HFFc6 (cell line): Measurements from ENCODE around the gene AFF1. TPM values are rescaled to one million over a fixed set of nuclear protein-coding genes. Genes with fewer than 3 reads are reported as not detected.
"Not testable (repeated sequence)": the region's sequence is repeated elsewhere in the genome, so short reads cannot be mapped to it uniquely, and the experiment has no call there.

Experiments used
- DNase-seq: peaks from one replicate; pipeline ENCODE4 v3.0.0-alpha.2; 2018
- H3K27ac Mint-ChIP-seq: 2 replicates; pipeline ENCODE4 v1.8.0; 2020; ENCODE audit warnings: mild to moderate bottlenecking, mixed read lengths
- H3K27me3 Mint-ChIP-seq: 2 replicates; pipeline ENCODE4 v1.8.0; 2021; ENCODE audit warnings: mild to moderate bottlenecking, moderate library complexity, mixed read lengths; ENCODE audit not compliant: insufficient read depth
- H3K36me3 Mint-ChIP-seq: 2 replicates; pipeline ENCODE4 v1.8.0; 2021; ENCODE audit warnings: low read depth, mixed read lengths
- H3K4me1 Mint-ChIP-seq: 2 replicates; pipeline ENCODE4 v1.8.0; 2020; ENCODE audit warnings: low read depth, mixed read lengths
- H3K4me3 Mint-ChIP-seq: 2 replicates; pipeline ENCODE4 v1.8.0; 2020; ENCODE audit warnings: mild to moderate bottlenecking, moderate library complexity, mixed read lengths
- H3K9me3 Mint-ChIP-seq: 2 replicates; pipeline ENCODE4 v1.8.0; 2020; ENCODE audit warnings: mild to moderate bottlenecking, mixed read lengths
- total RNA-seq, 6 experiments: library from RNA; stranded (reverse); fragmentation: NEBNext Ultra II Directional; extraction: Animal tissue kit (Norgen Biotek cat#: 25700); gene quantifications; 2 replicates in 1 of 6; 3 replicates in 5 of 6; pipeline ENCODE4 v1.2.3, GENCODE V29; 2021
- TF ChIP-seq, protein P1 (sequence below): fragments of 200-600 bp; sonication (generic); IDR thresholded peaks from 2 replicates; pipeline ENCODE4 v1.5.0; 2021; ENCODE audit warnings: antibody characterized with exemption, mild to moderate bottlenecking

Gene AFF1
- total RNA-seq, 6 experiments from 2014 or later = 28.3 to 43.6 (median 32.8) TPM

DNA sequence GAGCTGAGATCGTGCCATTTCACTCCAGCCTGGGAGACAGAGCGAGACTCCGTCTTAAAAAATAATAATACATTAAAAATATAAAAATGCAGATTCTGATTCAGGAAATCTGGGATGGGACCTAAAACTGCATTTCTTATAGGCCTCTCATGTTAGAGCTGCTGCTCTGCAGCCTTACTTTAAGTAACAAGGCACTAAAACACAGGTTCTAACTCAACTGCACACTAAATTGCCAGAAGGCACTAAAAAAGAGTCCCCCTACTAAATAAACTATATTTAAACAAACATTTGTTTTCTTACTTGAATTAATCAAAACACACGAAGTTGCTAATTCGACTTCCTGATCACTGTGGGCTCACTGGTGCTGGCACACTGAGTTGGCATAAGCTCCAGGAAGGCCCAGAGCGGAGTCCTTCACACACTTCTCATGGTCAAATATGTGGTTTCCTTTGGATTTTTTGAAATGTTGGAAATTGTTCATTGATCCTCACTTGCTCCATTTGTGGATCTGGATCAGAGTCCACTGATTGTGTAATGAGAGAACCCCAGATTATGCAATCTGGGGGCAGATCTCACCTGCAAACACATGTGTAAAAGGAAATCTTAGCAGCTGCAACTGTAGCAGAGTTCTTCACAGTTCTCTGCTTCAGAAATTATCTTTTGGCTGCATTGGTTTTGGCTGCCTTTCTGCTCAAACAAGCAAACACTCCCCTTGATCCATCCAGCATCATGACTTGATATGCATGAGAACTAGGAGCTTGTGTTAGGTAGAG lies 59.3 kb downstream of the AFF1 start:
- H3K4me1 Mint-ChIP-seq = peaks cover 8% of the 10 kb centered on the region
- no peaks in the 10 kb centered on the region; the same call in 1 of the 2 replicates for H3K27me3 Mint-ChIP-seq
- no peak overlapping the region for H3K27ac Mint-ChIP-seq

GRCh38 chr4:86994686-86995085 lies 59.9 kb downstream of the AFF1 start:
- DNase-seq = no peak
- Mint-ChIP-seq H3K4me1 (peaks cover 14% of the 10 kb centered on the region), H3K27me3 (no peaks in the 10 kb centered on the region; the same call in 1 of the 2 replicates), H3K36me3 (no peaks in the 10 kb centered on the region), H3K9me3 (no peaks in the 10 kb centered on the region), H3K27ac (no peak overlapping the region), H3K4me3 (no peak overlapping the region)
- TF ChIP-seq, protein P1, sequence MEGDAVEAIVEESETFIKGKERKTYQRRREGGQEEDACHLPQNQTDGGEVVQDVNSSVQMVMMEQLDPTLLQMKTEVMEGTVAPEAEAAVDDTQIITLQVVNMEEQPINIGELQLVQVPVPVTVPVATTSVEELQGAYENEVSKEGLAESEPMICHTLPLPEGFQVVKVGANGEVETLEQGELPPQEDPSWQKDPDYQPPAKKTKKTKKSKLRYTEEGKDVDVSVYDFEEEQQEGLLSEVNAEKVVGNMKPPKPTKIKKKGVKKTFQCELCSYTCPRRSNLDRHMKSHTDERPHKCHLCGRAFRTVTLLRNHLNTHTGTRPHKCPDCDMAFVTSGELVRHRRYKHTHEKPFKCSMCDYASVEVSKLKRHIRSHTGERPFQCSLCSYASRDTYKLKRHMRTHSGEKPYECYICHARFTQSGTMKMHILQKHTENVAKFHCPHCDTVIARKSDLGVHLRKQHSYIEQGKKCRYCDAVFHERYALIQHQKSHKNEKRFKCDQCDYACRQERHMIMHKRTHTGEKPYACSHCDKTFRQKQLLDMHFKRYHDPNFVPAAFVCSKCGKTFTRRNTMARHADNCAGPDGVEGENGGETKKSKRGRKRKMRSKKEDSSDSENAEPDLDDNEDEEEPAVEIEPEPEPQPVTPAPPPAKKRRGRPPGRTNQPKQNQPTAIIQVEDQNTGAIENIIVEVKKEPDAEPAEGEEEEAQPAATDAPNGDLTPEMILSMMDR = no peak

More for the DNA sequence above, 59.3 kb downstream of the AFF1 start:
- no peak for DNase-seq
- Mint-ChIP-seq H3K9me3 (no peaks in the 10 kb centered on the region), H3K36me3 (peaks cover 4% of the 10 kb centered on the region), H3K4me3 (no peak overlapping the region)
- TF ChIP-seq, protein P1 = no peak

- H3K36me3 Mint-ChIP-seq, H3K9me3 Mint-ChIP-seq, H3K27me3 Mint-ChIP-seq, H3K27ac Mint-ChIP-seq, DNase-seq, H3K4me3 Mint-ChIP-seq: not testable (repeated sequence)
- peaks cover 27% of the 10 kb centered on the region for H3K4me1 Mint-ChIP-seq
These were observed 61.7 kb downstream of the AFF1 start for GRCh38 chr4:86996510-86996909.

GRCh38 chr4:86999136-86999643 lies 64.4 kb downstream of the AFF1 start:
- Mint-ChIP-seq H3K9me3 (no peaks in the 10 kb centered on the region), H3K36me3 (no peaks in the 10 kb centered on the region), H3K4me1 (peaks cover 32% of the 10 kb centered on the region), H3K4me3 (no peak overlapping the region), H3K27ac (no peak overlapping the region), H3K27me3 (no peaks in the 10 kb centered on the region; the same call in 1 of the 2 replicates)
- DNase-seq = no peak
- TF ChIP-seq, protein P1 = no peak

DNA sequence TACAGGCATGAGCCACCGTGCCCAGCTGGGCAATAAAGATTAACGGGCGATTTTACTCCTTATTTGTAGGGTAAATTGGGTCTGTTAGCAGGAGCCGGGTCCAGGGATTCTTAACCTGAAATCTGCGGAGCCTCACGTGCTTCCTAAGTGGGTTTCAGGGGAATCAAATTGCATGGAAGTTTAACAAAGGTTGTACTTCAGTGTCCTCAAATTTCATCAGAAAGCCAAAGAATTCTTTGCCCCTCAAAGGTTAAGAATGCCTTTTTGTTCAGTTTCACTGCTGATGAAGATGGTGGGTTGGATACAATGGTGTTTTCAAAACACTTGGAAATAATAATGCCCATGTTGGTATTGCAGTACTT lies 67.9 kb downstream of the AFF1 start:
- no peaks in the 10 kb centered on the region for H3K36me3 Mint-ChIP-seq
- H3K4me1 Mint-ChIP-seq = peaks cover 48% of the 10 kb centered on the region
- TF ChIP-seq, protein P1 = no peak
- peaks cover 7% of the 10 kb centered on the region for H3K27me3 Mint-ChIP-seq
- no peak for DNase-seq
- no peak overlapping the region for H3K27ac Mint-ChIP-seq
- H3K4me3 Mint-ChIP-seq = no peak overlapping the region
- no peaks in the 10 kb centered on the region for H3K9me3 Mint-ChIP-seq

GRCh38 chr4:87003266-87003665 lies 68.5 kb downstream of the AFF1 start:
- Mint-ChIP-seq H3K4me1 (peaks cover 52% of the 10 kb centered on the region), H3K27ac (no peak overlapping the region)

More at GRCh38 chr4:87003266-87003665, 68.5 kb downstream of the AFF1 start:
- DNase-seq = no peak
- Mint-ChIP-seq H3K4me3 (no peak overlapping the region), H3K9me3 (no peaks in the 10 kb centered on the region), H3K27me3 (peaks cover 10% of the 10 kb centered on the region), H3K36me3 (no peaks in the 10 kb centered on the region)
- TF ChIP-seq, protein P1 = no peak
